ACC112 (cell line): Measurements from ENCODE around the gene UBE2D2.
"Not testable (repeated sequence)": the region's sequence is repeated elsewhere in the genome, so short reads cannot be mapped to it uniquely, and the experiment has no call there.

Experiments
- H2AFZ ChIP-seq: fragments of 200-600 bp; sonication (generic); one replicate; pipeline ENCODE4 v1.6.0; 2017; ENCODE audit warnings: antibody characterized with exemption, low read length; ENCODE audit not compliant: unreplicated experiment
- H3K27ac ChIP-seq: fragments of 200-600 bp; sonication (generic); 2 replicates; pipeline ENCODE4 v1.5.1; 2014; ENCODE audit warnings: low read depth, mild to moderate bottlenecking, antibody characterized with exemption, low read length, moderate library complexity
- H3K27me3 ChIP-seq: fragments of 200-600 bp; sonication (generic); 2 replicates; pipeline ENCODE4 v1.6.1; 2014; ENCODE audit warnings: mild to moderate bottlenecking, antibody characterized with exemption, low read length, moderate library complexity, mixed read lengths; ENCODE audit not compliant: insufficient read depth
- H3K36me3 ChIP-seq: fragments of 200-600 bp; sonication (generic); 2 replicates; pipeline ENCODE4 v1.6.1; 2016; ENCODE audit warnings: mild to moderate bottlenecking, antibody characterized with exemption, low read length, moderate library complexity, mixed read lengths; ENCODE audit not compliant: insufficient read depth
- H3K4me1 ChIP-seq: fragments of 200-600 bp; sonication (generic); one replicate; pipeline ENCODE4 v1.6.1; 2016; ENCODE audit warnings: low read length, mixed read lengths; ENCODE audit not compliant: insufficient read depth, unreplicated experiment, control insufficient read depth
- H3K4me3 ChIP-seq: fragments of 200-600 bp; sonication (generic); 2 replicates; pipeline ENCODE4 v1.5.1; 2014; ENCODE audit warnings: mild to moderate bottlenecking, low read depth, low read length
- H3K79me2 ChIP-seq: fragments of 200-600 bp; sonication (generic); one replicate; pipeline ENCODE4 v1.6.0; 2016; ENCODE audit warnings: low read length; ENCODE audit not compliant: control insufficient read depth, unreplicated experiment, insufficient read depth

Gene UBE2D2

GRCh38 chr5:139550051-139550872, 10.9 kb upstream of the UBE2D2 start:
- not testable (repeated sequence) for H3K36me3 ChIP-seq, H3K4me1 ChIP-seq, H3K27me3 ChIP-seq, H2AFZ ChIP-seq, H3K27ac ChIP-seq, H3K79me2 ChIP-seq, H3K4me3 ChIP-seq

GRCh38 chr5:139551191-139551889, 9.8 kb upstream of the UBE2D2 start:
- no peak overlapping the region for H3K27ac ChIP-seq

GRCh38 chr5:139552893-139553575, 8.1 kb upstream of the UBE2D2 start:
- Histone ChIP-seq H3K27ac (no peak overlapping the region), H3K27me3 (no peaks in the 10 kb centered on the region), H3K36me3 (no peaks in the 10 kb centered on the region), H3K4me3 (no peak overlapping the region), H3K4me1 (no peaks in the 10 kb centered on the region), H2AFZ (no peak overlapping the region), H3K79me2 (no peaks in the 10 kb centered on the region)

More at GRCh38 chr5:139551191-139551889, 9.8 kb upstream of the UBE2D2 start:
- Histone ChIP-seq H3K4me3 (no peak overlapping the region), H3K27me3 (no peaks in the 10 kb centered on the region), H3K36me3 (no peaks in the 10 kb centered on the region), H3K79me2 (no peaks in the 10 kb centered on the region), H3K4me1 (no peaks in the 10 kb centered on the region), H2AFZ (no peak overlapping the region)

- no peak overlapping the region for H2AFZ ChIP-seq
- H3K27ac ChIP-seq, result no peak overlapping the region
- H3K36me3 ChIP-seq, result no peaks in the 10 kb centered on the region
- H3K79me2 ChIP-seq, result no peaks in the 10 kb centered on the region
- H3K4me1 ChIP-seq, result no peaks in the 10 kb centered on the region
- no peaks in the 10 kb centered on the region for H3K27me3 ChIP-seq
- H3K4me3 ChIP-seq, result no peak overlapping the region
Measured at GRCh38 chr5:139554264-139554663, 6.9 kb upstream of the UBE2D2 start.

- Histone ChIP-seq H3K36me3 (no peaks in the 10 kb centered on the region), H2AFZ (no peak overlapping the region), H3K4me1 (no peaks in the 10 kb centered on the region), H3K27me3 (no peaks in the 10 kb centered on the region), H3K79me2 (peaks cover 13% of the 10 kb centered on the region), H3K27ac (no peak overlapping the region), H3K4me3 (no peak overlapping the region)
Measured at GRCh38 chr5:139557811-139558210, 3.3 kb upstream of the UBE2D2 start.

DNA sequence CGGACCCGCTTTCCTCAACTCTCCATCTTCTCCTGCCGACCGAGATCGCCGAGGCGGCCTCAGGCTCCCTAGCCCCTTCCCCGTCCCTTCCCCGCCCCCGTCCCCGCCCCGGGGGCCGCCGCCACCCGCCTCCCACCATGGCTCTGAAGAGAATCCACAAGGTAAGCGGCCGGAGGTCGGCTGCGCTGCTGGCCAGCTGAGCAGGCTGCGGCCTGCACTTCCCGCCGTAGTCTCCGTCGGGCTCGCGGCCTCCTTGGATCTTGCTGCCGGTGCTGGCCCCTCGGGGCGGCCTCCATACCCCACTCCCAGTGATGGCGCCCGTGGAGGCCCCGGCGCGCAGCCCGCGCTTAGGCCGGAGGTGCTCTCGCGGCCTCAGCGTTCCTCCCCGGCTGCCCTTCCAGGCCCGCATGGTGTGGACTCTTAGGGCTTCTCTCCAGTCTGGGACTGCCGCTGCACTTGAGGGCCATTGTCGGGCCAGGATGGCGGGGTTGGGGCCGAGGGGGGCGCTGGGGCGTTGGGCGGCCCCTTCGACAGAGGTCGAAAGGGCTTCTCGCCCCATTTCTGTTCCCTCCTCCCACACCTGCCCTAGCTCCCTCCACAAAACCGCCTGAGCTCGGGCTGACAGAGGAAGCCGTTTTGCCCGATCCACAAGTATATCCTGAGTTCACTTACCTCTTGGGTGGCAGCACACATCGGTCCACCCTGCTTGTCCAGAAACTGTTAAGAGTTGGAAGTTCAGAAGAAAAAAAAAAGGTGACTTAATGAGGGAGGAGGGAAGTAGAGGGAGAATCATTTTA, 714 bp downstream of the UBE2D2 start:
- Histone ChIP-seq H3K27ac (peak overlapping the region; percentile 76), H3K79me2 (peaks cover 53% of the 10 kb centered on the region), H2AFZ (peak overlapping the region; percentile 67)

GRCh38 chr5:139562847-139563246, 1.7 kb downstream of the UBE2D2 start:
- no peak overlapping the region for H3K27ac ChIP-seq
- peaks cover 19% of the 10 kb centered on the region for H3K4me1 ChIP-seq
- peaks cover 62% of the 10 kb centered on the region for H3K79me2 ChIP-seq
- peaks cover 10% of the 10 kb centered on the region; the same call in 1 of the 2 replicates for H3K36me3 ChIP-seq
- H3K27me3 ChIP-seq, result no peaks in the 10 kb centered on the region
- no peak overlapping the region for H2AFZ ChIP-seq
- H3K4me3 ChIP-seq, result peak overlapping the region; percentile 98

More for the DNA sequence above, 714 bp downstream of the UBE2D2 start:
- peaks cover 10% of the 10 kb centered on the region; the same call in 1 of the 2 replicates for H3K36me3 ChIP-seq
- H3K4me3 ChIP-seq, result peak overlapping the region; percentile 98
- H3K4me1 ChIP-seq, result peaks cover 19% of the 10 kb centered on the region
- no peaks in the 10 kb centered on the region for H3K27me3 ChIP-seq

DNA sequence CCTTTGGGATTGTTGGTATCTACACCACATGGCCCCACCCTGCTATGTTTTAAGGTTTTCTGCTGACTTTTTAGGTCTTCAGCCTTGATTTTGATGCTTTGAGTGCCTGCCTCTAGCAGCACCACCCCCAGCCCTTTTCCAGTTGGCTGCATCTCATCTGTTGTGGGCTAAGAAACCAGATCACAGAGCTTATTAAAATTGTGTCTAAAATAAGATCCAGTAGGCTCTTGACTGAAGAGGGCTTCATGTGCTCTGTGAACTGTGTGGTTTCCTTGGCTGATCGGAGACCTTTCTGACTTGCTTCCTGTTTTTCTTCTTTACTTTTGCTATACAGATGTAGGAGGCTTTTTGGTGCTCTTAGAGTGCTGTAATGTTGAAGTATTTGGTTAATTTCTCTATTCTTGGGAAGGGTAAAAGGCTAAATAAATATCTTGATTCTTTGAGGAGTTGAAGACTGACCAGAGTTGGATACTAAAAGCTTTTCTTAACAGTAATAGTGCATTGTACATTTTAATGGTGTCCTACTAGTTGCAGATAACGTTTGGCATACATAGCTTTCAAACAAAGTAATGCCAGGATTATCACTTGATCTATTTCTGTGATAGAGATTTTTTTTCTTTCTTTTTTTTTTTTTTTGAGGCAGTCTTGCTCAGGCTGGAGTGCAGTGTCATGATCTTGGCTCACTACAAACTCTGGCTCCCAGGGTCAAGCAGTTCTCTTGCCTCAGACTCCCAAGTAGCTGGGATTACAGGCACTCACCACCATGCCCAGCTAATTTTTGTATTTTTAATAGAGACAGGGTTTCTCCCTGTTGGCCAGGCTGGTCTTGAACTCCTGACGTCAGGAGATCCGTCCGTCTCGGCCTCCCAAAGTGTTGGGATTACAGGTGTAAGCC, 4.5 kb downstream of the UBE2D2 start:
- Histone ChIP-seq H3K4me1 (peaks cover 21% of the 10 kb centered on the region), H3K4me3 (peak overlapping the region; percentile 44), H3K36me3 (peaks cover 10% of the 10 kb centered on the region; the same call in 1 of the 2 replicates)

GRCh38 chr5:139566611-139567010, 5.5 kb downstream of the UBE2D2 start:
- H3K4me1 ChIP-seq, result peaks cover 25% of the 10 kb centered on the region
- no peaks in the 10 kb centered on the region for H3K27me3 ChIP-seq
- H3K36me3 ChIP-seq, result peaks cover 10% of the 10 kb centered on the region; the same call in 1 of the 2 replicates
- peaks cover 96% of the 10 kb centered on the region for H3K79me2 ChIP-seq
- H2AFZ ChIP-seq, result no peak overlapping the region
- no peak overlapping the region for H3K4me3 ChIP-seq
- no peak overlapping the region for H3K27ac ChIP-seq

More for the DNA sequence above, 4.5 kb downstream of the UBE2D2 start:
- peaks cover 89% of the 10 kb centered on the region for H3K79me2 ChIP-seq
- H3K27ac ChIP-seq, result no peak overlapping the region
- H2AFZ ChIP-seq, result no peak overlapping the region
- no peaks in the 10 kb centered on the region for H3K27me3 ChIP-seq
